GM21528 (cell line): ENCODE measurements around the gene CCDC40.
A peak's percentile ranks its signal among the peaks of the same experiment; 100 is the strongest.

Experiments used
- ATAC-seq: cut with Tn5 transposase; IDR thresholded peaks from one replicate; pipeline ENCODE4 v1.9.1; 2021; ENCODE audit warnings: mild to moderate bottlenecking, moderate library complexity; ENCODE audit not compliant: unreplicated experiment, low FRiP score

The CCDC40 gene

GRCh38 chr17:80097844-80098691 is 61.6 kb downstream of the CCDC40 start:
- no peak for ATAC-seq

DNA sequence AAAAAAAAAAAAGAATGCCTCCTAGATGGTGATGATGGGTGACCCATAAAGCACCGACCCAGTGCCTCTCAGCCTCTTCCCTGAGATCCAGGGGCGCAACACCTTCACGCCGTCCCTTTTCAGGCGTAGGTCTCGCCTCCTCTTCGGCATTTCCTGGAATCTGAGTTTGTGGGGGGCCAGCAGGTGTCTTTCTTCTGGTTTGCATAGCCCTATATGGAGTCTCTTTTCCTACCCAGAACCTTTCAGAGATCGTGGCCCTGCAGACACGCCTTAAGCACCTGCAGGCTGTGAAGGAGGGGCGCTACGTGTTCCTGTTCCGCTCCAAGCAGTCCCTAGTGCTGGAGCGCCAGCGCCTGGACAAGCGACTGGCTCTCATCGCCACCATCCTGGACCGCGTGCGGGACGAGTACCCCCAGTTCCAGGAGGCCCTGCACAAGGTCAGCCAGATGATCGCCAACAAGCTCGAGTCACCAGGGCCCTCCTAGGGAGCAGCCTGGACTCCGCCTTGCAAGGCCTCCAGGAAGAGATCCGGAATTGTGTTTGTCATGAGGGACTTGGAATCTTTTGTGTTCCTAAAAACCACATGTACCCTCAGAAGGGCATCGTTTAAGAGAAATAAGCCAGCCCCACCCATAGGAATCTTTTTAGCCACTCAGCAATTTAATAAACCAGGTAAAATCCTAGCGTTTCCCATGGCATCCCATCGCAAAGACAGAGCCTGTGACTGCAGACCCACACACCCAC is 63.0 kb downstream of the CCDC40 start:
- no peak for ATAC-seq

- no peak for ATAC-seq
Measured at GRCh38 chr17:80100035-80100323, 63.5 kb downstream of the CCDC40 start.

- ATAC-seq = peak; percentile 52
Measured at GRCh38 chr17:80101011-80101945, 64.8 kb downstream of the CCDC40 start, which contains the start of gene GAA. TSS of gene GAA (plus strand) at chr17:80101581. CDS start at chr17:80104587, 3,006 bp downstream.

- ATAC-seq = peak; percentile 14
Measured at GRCh38 chr17:80101946-80102663, 65.7 kb downstream of the CCDC40 start.

DNA sequence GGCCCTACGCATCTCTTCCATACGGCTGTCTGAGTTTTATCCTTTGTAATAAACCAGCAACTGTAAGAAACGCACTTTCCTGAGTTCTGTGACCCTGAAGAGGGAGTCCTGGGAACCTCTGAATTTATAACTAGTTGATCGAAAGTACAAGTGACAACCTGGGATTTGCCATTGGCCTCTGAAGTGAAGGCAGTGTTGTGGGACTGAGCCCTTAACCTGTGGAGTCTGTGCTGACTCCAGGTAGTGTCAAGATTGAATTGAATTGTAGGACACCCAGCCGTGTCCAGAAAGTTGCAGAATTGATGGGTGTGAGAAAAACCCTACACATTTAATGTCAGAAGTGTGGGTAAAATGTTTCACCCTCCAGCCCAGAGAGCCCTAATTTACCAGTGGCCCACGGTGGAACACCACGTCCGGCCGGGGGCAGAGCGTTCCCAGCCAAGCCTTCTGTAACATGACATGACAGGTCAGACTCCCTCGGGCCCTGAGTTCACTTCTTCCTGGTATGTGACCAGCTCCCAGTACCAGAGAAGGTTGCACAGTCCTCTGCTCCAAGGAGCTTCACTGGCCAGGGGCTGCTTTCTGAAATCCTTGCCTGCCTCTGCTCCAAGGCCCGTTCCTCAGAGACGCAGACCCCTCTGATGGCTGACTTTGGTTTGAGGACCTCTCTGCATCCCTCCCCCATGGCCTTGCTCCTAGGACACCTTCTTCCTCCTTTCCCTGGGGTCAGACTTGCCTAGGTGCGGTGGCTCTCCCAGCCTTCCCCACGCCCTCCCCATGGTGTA is 66.4 kb downstream of the CCDC40 start:
- ATAC-seq = no peak

- ATAC-seq = no peak
Measured at GRCh38 chr17:80103449-80104085, 67.1 kb downstream of the CCDC40 start.

GRCh38 chr17:80104321-80104955 is 68.0 kb downstream of the CCDC40 start:
- no peak for ATAC-seq

DNA sequence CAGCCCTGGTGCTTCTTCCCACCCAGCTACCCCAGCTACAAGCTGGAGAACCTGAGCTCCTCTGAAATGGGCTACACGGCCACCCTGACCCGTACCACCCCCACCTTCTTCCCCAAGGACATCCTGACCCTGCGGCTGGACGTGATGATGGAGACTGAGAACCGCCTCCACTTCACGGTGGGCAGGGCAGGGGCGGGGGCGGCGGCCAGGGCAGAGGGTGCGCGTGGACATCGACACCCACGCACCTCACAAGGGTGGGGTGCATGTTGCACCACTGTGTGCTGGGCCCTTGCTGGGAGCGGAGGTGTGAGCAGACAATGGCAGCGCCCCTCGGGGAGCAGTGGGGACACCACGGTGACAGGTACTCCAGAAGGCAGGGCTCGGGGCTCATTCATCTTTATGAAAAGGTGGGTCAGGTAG is 68.5 kb downstream of the CCDC40 start:
- ATAC-seq = no peak

- no peak for ATAC-seq
Measured at GRCh38 chr17:80105762-80106161, 69.3 kb downstream of the CCDC40 start.

DNA sequence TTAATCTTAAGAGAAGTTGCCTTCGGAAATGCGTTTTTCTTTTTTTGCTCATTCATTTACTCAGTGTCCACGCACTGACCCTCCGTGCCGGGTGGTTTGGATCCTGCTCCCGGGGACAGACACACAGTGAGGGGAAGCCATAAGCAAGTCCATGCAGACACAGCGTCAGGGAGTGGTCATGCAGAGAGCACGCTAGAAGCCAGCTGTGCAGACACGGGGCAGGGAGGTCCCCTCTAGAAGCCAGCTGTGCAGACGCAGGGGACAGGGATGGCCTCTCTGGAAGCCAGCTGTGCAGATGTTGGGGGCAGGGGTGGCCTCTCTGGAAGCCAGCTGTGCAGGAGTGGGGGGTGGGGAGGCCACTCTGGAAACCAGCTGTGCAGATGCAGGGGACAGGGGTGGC is 69.7 kb downstream of the CCDC40 start:
- no peak for ATAC-seq

GRCh38 chr17:80106751-80107150 is 70.3 kb downstream of the CCDC40 start:
- no peak for ATAC-seq

- no peak for ATAC-seq
Measured at GRCh38 chr17:80107231-80108021, 71.0 kb downstream of the CCDC40 start.

DNA sequence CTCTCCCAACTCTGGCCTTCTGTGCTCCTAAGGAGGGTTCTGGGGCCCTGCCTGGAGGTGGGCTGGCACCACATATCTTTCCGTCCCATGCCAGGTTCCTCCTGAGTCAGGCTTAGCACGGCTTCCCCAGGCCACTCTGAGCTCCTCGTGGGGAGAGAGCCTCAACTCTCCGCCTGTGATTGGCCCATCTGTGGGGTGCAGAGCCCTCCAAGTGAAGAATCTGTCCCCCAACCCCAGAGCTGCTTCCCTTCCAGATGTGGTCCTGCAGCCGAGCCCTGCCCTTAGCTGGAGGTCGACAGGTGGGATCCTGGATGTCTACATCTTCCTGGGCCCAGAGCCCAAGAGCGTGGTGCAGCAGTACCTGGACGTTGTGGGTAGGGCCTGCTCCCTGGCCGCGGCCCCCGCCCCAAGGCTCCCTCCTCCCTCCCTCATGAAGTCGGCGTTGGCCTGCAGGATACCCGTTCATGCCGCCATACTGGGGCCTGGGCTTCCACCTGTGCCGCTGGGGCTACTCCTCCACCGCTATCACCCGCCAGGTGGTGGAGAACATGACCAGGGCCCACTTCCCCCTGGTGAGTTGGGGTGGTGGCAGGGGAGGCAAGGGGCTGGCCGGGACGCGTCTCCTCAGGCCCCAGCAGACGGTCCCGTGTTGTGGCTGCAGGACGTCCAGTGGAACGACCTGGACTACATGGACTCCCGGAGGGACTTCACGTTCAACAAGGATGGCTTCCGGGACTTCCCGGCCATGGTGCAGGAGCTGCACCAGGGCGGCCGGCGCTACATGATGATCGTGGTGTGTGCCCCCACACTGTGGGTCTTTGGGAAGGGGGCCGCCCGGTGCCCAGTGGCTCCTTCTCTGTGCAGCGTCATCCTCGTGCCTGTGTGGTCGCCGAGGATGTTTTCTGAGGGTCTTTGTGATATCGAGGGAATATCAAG is 71.9 kb downstream of the CCDC40 start:
- ATAC-seq = no peak

GRCh38 chr17:80109066-80109660 is 72.7 kb downstream of the CCDC40 start:
- no peak for ATAC-seq
